Right hindlimb (tissue), 1 donor: ENCODE data around the gene EFNA3.

Source experiments
- DNase-seq: peaks from one replicate; pipeline ENCODE4 v3.0.0-alpha.2; 2018

EFNA3 gene

GRCh38 chr1:155070158-155070621 lies 8.4 kb upstream of the EFNA3 start:
- DNase-seq, result no peak

GRCh38 chr1:155070721-155071569 lies 7.7 kb upstream of the EFNA3 start:
- DNase-seq, result peak; percentile 78

GRCh38 chr1:155071701-155072100 lies 6.9 kb upstream of the EFNA3 start:
- DNase-seq, result no peak

GRCh38 chr1:155072531-155073289 lies 5.9 kb upstream of the EFNA3 start:
- DNase-seq, result no peak

- DNase-seq, result no peak
Observed at GRCh38 chr1:155073377-155074242, 5.0 kb upstream of the EFNA3 start.

GRCh38 chr1:155075535-155075934 lies 3.1 kb upstream of the EFNA3 start:
- DNase-seq, result no peak

- no peak for DNase-seq
Observed at GRCh38 chr1:155076371-155076770, 2.3 kb upstream of the EFNA3 start.

- no peak for DNase-seq
Observed at GRCh38 chr1:155077346-155077745, 1.3 kb upstream of the EFNA3 start.

- no peak for DNase-seq
Observed at GRCh38 chr1:155077758-155078445, 735 bp upstream of the EFNA3 start.

- DNase-seq, result no peak
Observed at GRCh38 chr1:155079210-155079486, 511 bp downstream of the EFNA3 start.

GRCh38 chr1:155079487-155080311 lies 1.1 kb downstream of the EFNA3 start:
- DNase-seq, result no peak

- peak; percentile 52 for DNase-seq
Observed at GRCh38 chr1:155080312-155081228, 1.9 kb downstream of the EFNA3 start.

GRCh38 chr1:155081472-155082300 lies 3.0 kb downstream of the EFNA3 start:
- DNase-seq, result peak; percentile 37

- peak; percentile 37 for DNase-seq
Observed at GRCh38 chr1:155082301-155083051, 3.8 kb downstream of the EFNA3 start.

- DNase-seq, result no peak
Observed at GRCh38 chr1:155083052-155083541, 4.5 kb downstream of the EFNA3 start.

GRCh38 chr1:155083865-155084721 lies 5.5 kb downstream of the EFNA3 start:
- DNase-seq, result no peak

GRCh38 chr1:155084722-155085503 lies 6.3 kb downstream of the EFNA3 start:
- peak; percentile 97 for DNase-seq
